HCT116 (cell line): Measurements from ENCODE around the gene PTBP3.

Source experiments
- ATF3 ChIP-seq: IDR thresholded peaks from 2 replicates; pipeline ENCODE4 v1.6.1; 2012
- CEBPB ChIP-seq: IDR thresholded peaks from 2 replicates; pipeline ENCODE4 v1.6.1; 2012; ENCODE audit warnings: low read depth
- EGR1 ChIP-seq: IDR thresholded peaks from 2 replicates; pipeline ENCODE4 v1.6.1; 2012; ENCODE audit warnings: low read depth
- EZH2 ChIP-seq: fragments of 200-600 bp; sonication (generic); IDR thresholded peaks from 2 replicates; pipeline ENCODE4 v1.6.1; 2017; ENCODE audit warnings: antibody characterized with exemption, mixed run types
- FOSL1 ChIP-seq: IDR thresholded peaks from 2 replicates; pipeline ENCODE4 v1.6.1; 2012; ENCODE audit warnings: low read depth
- POLR2A ChIP-seq: IDR thresholded peaks from 2 replicates; pipeline ENCODE4 v1.7.0; 2011; ENCODE audit warnings: borderline replicate concordance; ENCODE audit not compliant: insufficient read depth, insufficient read length; ENCODE audit errors: extremely low read depth
- POLR2AphosphoS5 ChIP-seq: IDR thresholded peaks from 2 replicates; pipeline ENCODE4 v1.6.1; 2011; ENCODE audit warnings: mild to moderate bottlenecking, low read depth, low read length, moderate library complexity
- REST ChIP-seq: IDR thresholded peaks from 2 replicates; pipeline ENCODE4 v1.6.1; 2012; ENCODE audit warnings: low read depth
- YY1 ChIP-seq: IDR thresholded peaks from 2 replicates; pipeline ENCODE4 v1.6.1; 2011; ENCODE audit warnings: low read length, low read depth, moderate library complexity, mild to moderate bottlenecking; ENCODE audit not compliant: insufficient replicate concordance; ENCODE audit errors: extremely low read depth
- ZBTB33 ChIP-seq: IDR thresholded peaks from 2 replicates; pipeline ENCODE4 v1.6.1; 2011; ENCODE audit warnings: mild to moderate bottlenecking, low read length, moderate library complexity; ENCODE audit not compliant: insufficient replicate concordance; ENCODE audit errors: extremely low read depth
- ZNF274 ChIP-seq: fragments of 200-500 bp; sonication (Bioruptor generic); IDR thresholded peaks from 2 replicates; pipeline ENCODE4 v1.6.1; 2014; ENCODE audit warnings: mild to moderate bottlenecking, low read depth, low read length, inconsistent platforms
- TF ChIP-seq, protein P1 (sequence below), 3 experiments: fragments of 200-600 bp in 1 of 3; sonication (generic) in 1 of 3; IDR thresholded peaks in 2 of 3; conservative IDR thresholded peaks in 1 of 3; 2 replicates each; pipeline ENCODE4 v1.5.1; 2012 to 2017; ENCODE audit warnings: low read depth in 2 of 3, low read length in 2 of 3, antibody characterized with exemption in 1 of 3, borderline replicate concordance in 1 of 3, control low read depth in 1 of 3, mild to moderate bottlenecking in 1 of 3, mixed read lengths in 1 of 3, mixed run types in 1 of 3, moderate library complexity in 1 of 3; ENCODE audit not compliant: insufficient read depth in 1 of 3

DNA sequence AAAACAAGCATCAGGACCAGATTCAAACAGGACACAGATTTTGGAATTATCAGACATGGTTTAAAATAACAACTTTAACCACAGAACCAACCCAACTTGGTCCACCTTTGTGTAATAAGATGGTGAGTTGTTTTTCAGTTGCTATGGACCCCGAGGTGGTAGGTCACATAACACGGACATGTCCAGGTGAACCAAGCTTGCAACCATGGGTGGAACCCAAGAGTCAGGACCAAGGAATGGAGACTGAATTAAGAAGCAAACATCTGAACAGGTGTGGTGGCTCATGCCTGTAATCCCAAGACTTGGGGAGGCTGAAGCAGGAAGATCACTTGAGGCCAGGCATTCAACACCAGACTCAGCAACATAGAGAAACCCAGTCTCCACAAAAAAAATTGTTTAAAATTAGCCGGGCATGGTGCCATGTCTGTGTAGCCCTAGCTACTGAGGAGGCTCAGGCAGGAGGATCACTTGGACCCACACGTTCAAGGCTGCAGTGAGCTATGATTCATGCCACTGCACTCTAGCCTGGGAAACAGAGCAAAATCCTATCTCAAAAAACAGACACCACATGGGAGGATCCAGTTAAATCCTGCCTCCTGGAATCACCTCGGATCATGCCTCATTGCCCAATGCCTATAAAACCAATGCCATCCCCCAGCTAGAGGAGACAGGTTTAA is 10.6 kb downstream of the PTBP3 start:
- TF ChIP-seq REST, result no peak
- TF ChIP-seq POLR2A, result no peak
- TF ChIP-seq POLR2AphosphoS5, result no peak
- no peak for TF ChIP-seq ZBTB33
- no peak for TF ChIP-seq YY1
- no peak for TF ChIP-seq EZH2
- TF ChIP-seq CEBPB, result no peak
- no peak for TF ChIP-seq EGR1
- TF ChIP-seq, protein P1, sequence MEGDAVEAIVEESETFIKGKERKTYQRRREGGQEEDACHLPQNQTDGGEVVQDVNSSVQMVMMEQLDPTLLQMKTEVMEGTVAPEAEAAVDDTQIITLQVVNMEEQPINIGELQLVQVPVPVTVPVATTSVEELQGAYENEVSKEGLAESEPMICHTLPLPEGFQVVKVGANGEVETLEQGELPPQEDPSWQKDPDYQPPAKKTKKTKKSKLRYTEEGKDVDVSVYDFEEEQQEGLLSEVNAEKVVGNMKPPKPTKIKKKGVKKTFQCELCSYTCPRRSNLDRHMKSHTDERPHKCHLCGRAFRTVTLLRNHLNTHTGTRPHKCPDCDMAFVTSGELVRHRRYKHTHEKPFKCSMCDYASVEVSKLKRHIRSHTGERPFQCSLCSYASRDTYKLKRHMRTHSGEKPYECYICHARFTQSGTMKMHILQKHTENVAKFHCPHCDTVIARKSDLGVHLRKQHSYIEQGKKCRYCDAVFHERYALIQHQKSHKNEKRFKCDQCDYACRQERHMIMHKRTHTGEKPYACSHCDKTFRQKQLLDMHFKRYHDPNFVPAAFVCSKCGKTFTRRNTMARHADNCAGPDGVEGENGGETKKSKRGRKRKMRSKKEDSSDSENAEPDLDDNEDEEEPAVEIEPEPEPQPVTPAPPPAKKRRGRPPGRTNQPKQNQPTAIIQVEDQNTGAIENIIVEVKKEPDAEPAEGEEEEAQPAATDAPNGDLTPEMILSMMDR (IDR thresholded peaks at IDR 0.05 in 2 of 3, conservative IDR thresholded peaks at IDR 0.05 in 1 of 3; ENCODE audit: borderline replicate concordance in 1 of 3, insufficient read depth in 1 of 3, low read depth in 2 of 3, low read length in 2 of 3), result no peak
- no peak for TF ChIP-seq FOSL1
- TF ChIP-seq ZNF274, result no peak
- no peak for TF ChIP-seq ATF3
